Astrocyte (in vitro differentiated cells and primary cell): ENCODE measurements around the gene PER1.

Experiments used
- EZH2 ChIP-seq: IDR thresholded peaks from 2 replicates; pipeline ENCODE4 v1.6.1; 2012; ENCODE audit warnings: mild to moderate bottlenecking, low read length, inconsistent platforms; ENCODE audit not compliant: insufficient read depth
- TF ChIP-seq, protein P1 (sequence below): IDR thresholded peaks from 2 replicates; pipeline ENCODE4 v1.5.1; 2011; ENCODE audit warnings: low read depth, mild to moderate bottlenecking, inconsistent platforms, low read length, moderate library complexity; ENCODE audit not compliant: insufficient read depth

GRCh38 chr17:8189041-8189710 lies 37.0 kb upstream of the PER1 start:
- TF ChIP-seq, protein P1, sequence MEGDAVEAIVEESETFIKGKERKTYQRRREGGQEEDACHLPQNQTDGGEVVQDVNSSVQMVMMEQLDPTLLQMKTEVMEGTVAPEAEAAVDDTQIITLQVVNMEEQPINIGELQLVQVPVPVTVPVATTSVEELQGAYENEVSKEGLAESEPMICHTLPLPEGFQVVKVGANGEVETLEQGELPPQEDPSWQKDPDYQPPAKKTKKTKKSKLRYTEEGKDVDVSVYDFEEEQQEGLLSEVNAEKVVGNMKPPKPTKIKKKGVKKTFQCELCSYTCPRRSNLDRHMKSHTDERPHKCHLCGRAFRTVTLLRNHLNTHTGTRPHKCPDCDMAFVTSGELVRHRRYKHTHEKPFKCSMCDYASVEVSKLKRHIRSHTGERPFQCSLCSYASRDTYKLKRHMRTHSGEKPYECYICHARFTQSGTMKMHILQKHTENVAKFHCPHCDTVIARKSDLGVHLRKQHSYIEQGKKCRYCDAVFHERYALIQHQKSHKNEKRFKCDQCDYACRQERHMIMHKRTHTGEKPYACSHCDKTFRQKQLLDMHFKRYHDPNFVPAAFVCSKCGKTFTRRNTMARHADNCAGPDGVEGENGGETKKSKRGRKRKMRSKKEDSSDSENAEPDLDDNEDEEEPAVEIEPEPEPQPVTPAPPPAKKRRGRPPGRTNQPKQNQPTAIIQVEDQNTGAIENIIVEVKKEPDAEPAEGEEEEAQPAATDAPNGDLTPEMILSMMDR: no peak
- TF ChIP-seq EZH2: no peak
